SK-N-SH treated with all-trans-retinoic acid at 6 μM for 48 hours (cell line): ENCODE measurements around the gene SLC38A9.
A peak's percentile ranks its signal among the peaks of the same experiment; 100 is the strongest.

Experiments used
- ATAC-seq: fragments of 200-7000 bp; cut with Tn5 transposase; 3 replicates; pipeline ENCODE4 v1.9.1; 2020; ENCODE audit warnings: mild to moderate bottlenecking, moderate library complexity
- BACH2 ChIP-seq: fragments of 250-450 bp; sonication (Bioruptor Pico); IDR thresholded peaks from 2 replicates; pipeline ENCODE4 v1.9.0; 2021; ENCODE audit warnings: mild to moderate bottlenecking, borderline replicate concordance
- CSDC2 ChIP-seq: fragments of 250-450 bp; sonication (Bioruptor Pico); IDR thresholded peaks from 2 replicates; pipeline ENCODE4 v1.5.0; 2020; ENCODE audit warnings: mild to moderate bottlenecking, moderate library complexity
- CSRNP3 ChIP-seq: fragments of 250-450 bp; sonication (Bioruptor Pico); IDR thresholded peaks from 2 replicates; pipeline ENCODE4 v1.5.1; 2021; ENCODE audit warnings: mild to moderate bottlenecking, moderate library complexity
- ESRRG ChIP-seq: fragments of 250-450 bp; sonication (Bioruptor Pico); IDR thresholded peaks from 2 replicates; pipeline ENCODE4 v1.6.1; 2021; ENCODE audit warnings: mild to moderate bottlenecking
- GLIS3 ChIP-seq: fragments of 250-450 bp; sonication (Bioruptor Pico); IDR thresholded peaks from 2 replicates; pipeline ENCODE4 v1.5.0; 2020; ENCODE audit warnings: mild to moderate bottlenecking, moderate library complexity
- ISL1 ChIP-seq: fragments of 250-450 bp; sonication (Bioruptor Pico); IDR thresholded peaks from 2 replicates; pipeline ENCODE4 v2.1.2; 2022; ENCODE audit warnings: mild to moderate bottlenecking, moderate library complexity
- POU6F1 ChIP-seq: fragments of 250-450 bp; sonication (Bioruptor Pico); IDR thresholded peaks from 2 replicates; pipeline ENCODE4 v1.8.0; 2021; ENCODE audit warnings: low read depth, mild to moderate bottlenecking, moderate library complexity, borderline replicate concordance
- PPARA ChIP-seq: fragments of 250-450 bp; sonication (Bioruptor Pico); IDR thresholded peaks from 2 replicates; pipeline ENCODE4 v1.5.0; 2020; ENCODE audit warnings: mild to moderate bottlenecking, borderline replicate concordance
- SNAI2 ChIP-seq: fragments of 250-450 bp; sonication (Bioruptor Pico); IDR thresholded peaks from 2 replicates; pipeline ENCODE4 v1.5.0; 2020; ENCODE audit warnings: mild to moderate bottlenecking, moderate library complexity
- TCF4 ChIP-seq: fragments of 250-450 bp; sonication (Bioruptor Pico); IDR thresholded peaks from 2 replicates; pipeline ENCODE4 v1.8.0; 2021; ENCODE audit warnings: mild to moderate bottlenecking, moderate library complexity, borderline replicate concordance
- TOX ChIP-seq: fragments of 250-450 bp; sonication (Bioruptor Pico); IDR thresholded peaks from 2 replicates; pipeline ENCODE4 v1.8.0; 2021; ENCODE audit warnings: mild to moderate bottlenecking, moderate library complexity, borderline replicate concordance
- TSHZ2 ChIP-seq: fragments of 250-450 bp; sonication (Bioruptor Pico); IDR thresholded peaks from 2 replicates; pipeline ENCODE4 v1.5.0; 2020; ENCODE audit warnings: mild to moderate bottlenecking, moderate library complexity
- ZFP3 ChIP-seq: fragments of 250-450 bp; sonication (Bioruptor Pico); IDR thresholded peaks from 2 replicates; pipeline ENCODE4 v1.5.0; 2020; ENCODE audit warnings: mild to moderate bottlenecking, moderate library complexity
- ZNF565 ChIP-seq: fragments of 450-650 bp; formaldehyde crosslinking; conservative IDR thresholded peaks from 2 replicates; pipeline ENCODE4 v1.5.0; 2020; ENCODE audit warnings: low read depth, mild to moderate bottlenecking, moderate library complexity
- ZNF70 ChIP-seq: fragments of 450-650 bp; formaldehyde crosslinking; IDR thresholded peaks from 2 replicates; pipeline ENCODE4 v1.5.0; 2020; ENCODE audit warnings: mild to moderate bottlenecking, moderate library complexity
- ZNF8 ChIP-seq: fragments of 450-650 bp; formaldehyde crosslinking; IDR thresholded peaks from 2 replicates; pipeline ENCODE4 v1.5.0; 2020; ENCODE audit warnings: mild to moderate bottlenecking, moderate library complexity

Gene SLC38A9

GRCh38 chr5:55597014-55597981 lies 114.8 kb downstream of the SLC38A9 start:
- TF ChIP-seq TOX (no peak), POU6F1 (CRISPR knock-in tag) (no peak), ZFP3 (CRISPR knock-in tag) (peak; percentile 66; the same call in 1 of the 2 replicates)
- ATAC-seq, result no peak; the same call in 2 of the 3 replicates

GRCh38 chr5:55594671-55595070 lies 117.5 kb downstream of the SLC38A9 start:
- ATAC-seq, result no peak
- TF ChIP-seq CSDC2, result no peak
- no peak for TF ChIP-seq ZNF8
- TF ChIP-seq ZNF565 (CRISPR knock-in tag), result no peak
- no peak for TF ChIP-seq TOX
- TF ChIP-seq ZNF70, result no peak
- no peak for TF ChIP-seq BACH2 (CRISPR knock-in tag)
- TF ChIP-seq, all 23 proteins: peak for 0

- TF ChIP-seq TOX, result no peak
- TF ChIP-seq TCF4, result no peak
- no peak for TF ChIP-seq SNAI2 (CRISPR knock-in tag)
- TF ChIP-seq ZNF565 (CRISPR knock-in tag), result no peak
- no peak for TF ChIP-seq BACH2 (CRISPR knock-in tag)
- no peak for ATAC-seq
Measured at GRCh38 chr5:55593115-55593472, 119.0 kb downstream of the SLC38A9 start.

GRCh38 chr5:55592388-55593114 lies 119.6 kb downstream of the SLC38A9 start:
- no peak for ATAC-seq

More at GRCh38 chr5:55592388-55593114, 119.6 kb downstream of the SLC38A9 start:
- no peak for TF ChIP-seq ZNF565 (CRISPR knock-in tag)
- no peak for TF ChIP-seq ZNF70
- TF ChIP-seq CSDC2, result no peak
- no peak for TF ChIP-seq PPARA (CRISPR knock-in tag)
- no peak for TF ChIP-seq CSRNP3
- TF ChIP-seq GLIS3 (CRISPR knock-in tag), result no peak
- no peak for TF ChIP-seq SNAI2 (CRISPR knock-in tag)
- no peak for TF ChIP-seq TSHZ2 (CRISPR knock-in tag)
- TF ChIP-seq ESRRG, result no peak
- TF ChIP-seq ISL1 (CRISPR knock-in tag), result no peak
- TF ChIP-seq ZFP3 (CRISPR knock-in tag), result no peak
- TF ChIP-seq, all 23 proteins: peak for 0
